ENCODE measurements around the gene PDXK. TPM values are rescaled to one million over a fixed set of nuclear protein-coding genes. Genes with fewer than 3 reads are reported as not detected.
A peak's percentile ranks its signal among the peaks of the same experiment; 100 is the strongest.

PDXK gene
- total RNA-seq, 1 donor from 2014 or later = 54.0 TPM

GRCh38 chr21:43775795-43776430 lies 57.0 kb downstream of the PDXK start, which contains the start of gene CSTB:
Gene CSTB, minus strand, starts transcription at chr21:43776308. Its CDS starts 39 bp downstream, at chr21:43776269.
- H3K27me3 Mint-ChIP-seq (ENCODE audit: insufficient read depth, low read depth) = peaks cover 10% of the 10 kb centered on the region
- H3K9ac ChIP-seq = peak within 1 kb of the TSS; percentile 51
- peaks cover 13% of the 10 kb centered on the region for H3K79me2 ChIP-seq (ENCODE audit: low read depth)
- H3K4me2 ChIP-seq = peak within 1 kb of the TSS; percentile 85
- peak within 1 kb of the TSS; percentile 54 for H3K27ac ChIP-seq
- peaks cover 6% of the 10 kb centered on the region for H3K36me3 Mint-ChIP-seq
- no peaks in the 10 kb centered on the region for H3K36me3 ChIP-seq
- H3K4me1 Mint-ChIP-seq = peaks cover 26% of the 10 kb centered on the region
- H2AFZ ChIP-seq (replicated peaks) = peak within 1 kb of the TSS; percentile 64
- no peaks in the 10 kb centered on the region for H4K20me1 ChIP-seq (ENCODE audit: low read depth)
- peak within 1 kb of the TSS; percentile 81 for H3K4me3 ChIP-seq
- H3F3A ChIP-seq (ENCODE audit: low read depth) = peaks cover 25% of the 10 kb centered on the region
- H3K9me3 ChIP-seq (ENCODE audit: low read depth) = no peaks in the 10 kb centered on the region
- DNase-seq (ENCODE audit: low spot score) = peak; percentile 90
- H3K4me3 Mint-ChIP-seq = peak within 1 kb of the TSS; percentile 93
- no peaks in the 10 kb centered on the region for H3K27me3 ChIP-seq
- no peaks in the 10 kb centered on the region for H3K9me3 Mint-ChIP-seq
- H3K27ac Mint-ChIP-seq = peak within 1 kb of the TSS; percentile 2
- H3K4me1 ChIP-seq = peaks cover 8% of the 10 kb centered on the region
- TF ChIP-seq EZH2phosphoT487 (IDR thresholded peaks at IDR 0.05) (peak; percentile 42), CTCF (IDR thresholded peaks at IDR 0.05) (peak; percentile 7), EZH2 (IDR thresholded peaks at IDR 0.05) (no peak)

- Histone ChIP-seq H3K27ac (no peak overlapping the region), H4K20me1 (ENCODE audit: low read depth) (no peaks in the 10 kb centered on the region), H3K79me2 (ENCODE audit: low read depth) (peaks cover 13% of the 10 kb centered on the region), H3K36me3 (no peaks in the 10 kb centered on the region), H3K9me3 (ENCODE audit: low read depth) (no peaks in the 10 kb centered on the region), H3K9ac (no peak overlapping the region), H3K4me3 (no peak overlapping the region), H2AFZ (replicated peaks) (no peak overlapping the region), H3K4me2 (no peak overlapping the region), H3F3A (ENCODE audit: low read depth) (peaks cover 25% of the 10 kb centered on the region), H3K27me3 (no peaks in the 10 kb centered on the region), H3K4me1 (peaks cover 8% of the 10 kb centered on the region)
- H3K36me3 Mint-ChIP-seq = peaks cover 6% of the 10 kb centered on the region
- H3K4me3 Mint-ChIP-seq = peak overlapping the region; percentile 87
- H3K4me1 Mint-ChIP-seq = peaks cover 19% of the 10 kb centered on the region
- TF ChIP-seq EZH2 (IDR thresholded peaks at IDR 0.05) (no peak), CTCF (IDR thresholded peaks at IDR 0.05) (no peak), EZH2phosphoT487 (IDR thresholded peaks at IDR 0.05) (no peak)
- no peaks in the 10 kb centered on the region for H3K9me3 Mint-ChIP-seq
- no peak for DNase-seq (ENCODE audit: low spot score)
- peaks cover 12% of the 10 kb centered on the region for H3K27me3 Mint-ChIP-seq (ENCODE audit: insufficient read depth, low read depth)
- peak overlapping the region; percentile 2 for H3K27ac Mint-ChIP-seq
These were observed 59.0 kb downstream of the PDXK start for GRCh38 chr21:43777953-43778352.

GRCh38 chr21:43778469-43779335 lies 59.8 kb downstream of the PDXK start:
- no peaks in the 10 kb centered on the region for H3K9me3 ChIP-seq (ENCODE audit: low read depth)
- peaks cover 9% of the 10 kb centered on the region for H3K27me3 Mint-ChIP-seq (ENCODE audit: insufficient read depth, low read depth)
- H2AFZ ChIP-seq (replicated peaks) = no peak overlapping the region
- H3K4me3 Mint-ChIP-seq = peak overlapping the region; percentile 54
- no peak overlapping the region for H3K4me3 ChIP-seq
- no peak overlapping the region for H3K9ac ChIP-seq
- no peaks in the 10 kb centered on the region for H3K36me3 ChIP-seq
- no peaks in the 10 kb centered on the region for H4K20me1 ChIP-seq (ENCODE audit: low read depth)
- no peaks in the 10 kb centered on the region for H3K9me3 Mint-ChIP-seq
- H3K4me2 ChIP-seq = peak overlapping the region; percentile 44
- H3K36me3 Mint-ChIP-seq = peaks cover 4% of the 10 kb centered on the region
- peaks cover 25% of the 10 kb centered on the region for H3F3A ChIP-seq (ENCODE audit: low read depth)
- H3K27me3 ChIP-seq = no peaks in the 10 kb centered on the region
- H3K4me1 Mint-ChIP-seq = peaks cover 19% of the 10 kb centered on the region
- H3K4me1 ChIP-seq = peaks cover 8% of the 10 kb centered on the region
- H3K79me2 ChIP-seq (ENCODE audit: low read depth) = peaks cover 13% of the 10 kb centered on the region
- no peak for DNase-seq (ENCODE audit: low spot score)
- TF ChIP-seq CTCF (IDR thresholded peaks at IDR 0.05) = no peak
- TF ChIP-seq EZH2phosphoT487 (IDR thresholded peaks at IDR 0.05) = no peak
- no peak for TF ChIP-seq EZH2 (IDR thresholded peaks at IDR 0.05)
- H3K27ac ChIP-seq = no peak overlapping the region
- H3K27ac Mint-ChIP-seq = peak overlapping the region; percentile 44
